SK-N-SH treated with all-trans-retinoic acid at 6 μM for 48 hours (cell line): Measurements from ENCODE around the gene SLC5A10.
"Not testable (repeated sequence)": the region's sequence is repeated elsewhere in the genome, so short reads cannot be mapped to it uniquely, and the experiment has no call there.

Source experiments
- ATAC-seq: fragments of 200-7000 bp; cut with Tn5 transposase; 3 replicates; pipeline ENCODE4 v1.9.1; 2020; ENCODE audit warnings: mild to moderate bottlenecking, moderate library complexity
- ARNTL ChIP-seq: fragments of 450-650 bp; formaldehyde crosslinking; IDR thresholded peaks from 2 replicates; pipeline ENCODE4 v1.5.0; 2020; ENCODE audit warnings: low read depth, mild to moderate bottlenecking, moderate library complexity, borderline replicate concordance
- CSRNP3 ChIP-seq: fragments of 250-450 bp; sonication (Bioruptor Pico); IDR thresholded peaks from 2 replicates; pipeline ENCODE4 v1.5.1; 2021; ENCODE audit warnings: mild to moderate bottlenecking, moderate library complexity
- ESRRG ChIP-seq: fragments of 250-450 bp; sonication (Bioruptor Pico); IDR thresholded peaks from 2 replicates; pipeline ENCODE4 v1.6.1; 2021; ENCODE audit warnings: mild to moderate bottlenecking
- GLIS3 ChIP-seq: fragments of 250-450 bp; sonication (Bioruptor Pico); IDR thresholded peaks from 2 replicates; pipeline ENCODE4 v1.5.0; 2020; ENCODE audit warnings: mild to moderate bottlenecking, moderate library complexity
- POU6F1 ChIP-seq: fragments of 250-450 bp; sonication (Bioruptor Pico); IDR thresholded peaks from 2 replicates; pipeline ENCODE4 v1.8.0; 2021; ENCODE audit warnings: low read depth, mild to moderate bottlenecking, moderate library complexity, borderline replicate concordance
- PPARA ChIP-seq: fragments of 250-450 bp; sonication (Bioruptor Pico); IDR thresholded peaks from 2 replicates; pipeline ENCODE4 v1.5.0; 2020; ENCODE audit warnings: mild to moderate bottlenecking, borderline replicate concordance
- RARB ChIP-seq: fragments of 250-450 bp; sonication (Bioruptor Pico); IDR thresholded peaks from 2 replicates; pipeline ENCODE4 v1.8.0; 2021; ENCODE audit warnings: mild to moderate bottlenecking, moderate library complexity
- SNAI2 ChIP-seq: fragments of 250-450 bp; sonication (Bioruptor Pico); IDR thresholded peaks from 2 replicates; pipeline ENCODE4 v1.5.0; 2020; ENCODE audit warnings: mild to moderate bottlenecking, moderate library complexity
- TCF4 ChIP-seq: fragments of 250-450 bp; sonication (Bioruptor Pico); IDR thresholded peaks from 2 replicates; pipeline ENCODE4 v1.8.0; 2021; ENCODE audit warnings: mild to moderate bottlenecking, moderate library complexity, borderline replicate concordance
- TOX ChIP-seq: fragments of 250-450 bp; sonication (Bioruptor Pico); IDR thresholded peaks from 2 replicates; pipeline ENCODE4 v1.8.0; 2021; ENCODE audit warnings: mild to moderate bottlenecking, moderate library complexity, borderline replicate concordance
- ZC3H10 ChIP-seq: fragments of 250-450 bp; sonication (Bioruptor Pico); IDR thresholded peaks from 2 replicates; pipeline ENCODE4 v1.5.1; 2021; ENCODE audit warnings: mild to moderate bottlenecking, moderate library complexity
- ZFP30 ChIP-seq: fragments of 450-650 bp; formaldehyde crosslinking; IDR thresholded peaks from 2 replicates; pipeline ENCODE4 v1.5.0; 2022; ENCODE audit warnings: mild to moderate bottlenecking, moderate library complexity

The SLC5A10 gene

GRCh38 chr17:19037547-19037946, 85.6 kb downstream of the SLC5A10 start:
- ATAC-seq, result peak; percentile 21

- ATAC-seq, result peak; percentile 84
Measured at GRCh38 chr17:19038007-19038406, 86.0 kb downstream of the SLC5A10 start.

- not testable (repeated sequence) for ATAC-seq
Measured at GRCh38 chr17:19038730-19039129, 86.8 kb downstream of the SLC5A10 start.

GRCh38 chr17:19040350-19040749, 88.4 kb downstream of the SLC5A10 start:
- not testable (repeated sequence) for ATAC-seq

GRCh38 chr17:19041871-19042270, 89.9 kb downstream of the SLC5A10 start:
- not testable (repeated sequence) for ATAC-seq

GRCh38 chr17:19042369-19042768, 90.4 kb downstream of the SLC5A10 start:
- not testable (repeated sequence) for ATAC-seq

- not testable (repeated sequence) for ATAC-seq
Measured at GRCh38 chr17:19043032-19043431, 91.1 kb downstream of the SLC5A10 start.

- ATAC-seq, result 0 out of 3 replicates have a peak, but pooled peaks have one; percentile 20
Measured at GRCh38 chr17:19044643-19045042, 92.7 kb downstream of the SLC5A10 start.

- not testable (repeated sequence) for ATAC-seq
Measured at GRCh38 chr17:19046782-19047375, 94.9 kb downstream of the SLC5A10 start, which contains the start of gene GRAP. Gene GRAP, minus strand, starts transcription at chr17:19046957. Its CDS starts 31 bp downstream, at chr17:19046926.

- ATAC-seq, result not testable (repeated sequence)
Measured at GRCh38 chr17:19047510-19047909, 95.5 kb downstream of the SLC5A10 start.

GRCh38 chr17:19048826-19049225, 96.9 kb downstream of the SLC5A10 start:
- not testable (repeated sequence) for ATAC-seq

GRCh38 chr17:19055447-19055846, 103.5 kb downstream of the SLC5A10 start:
- peak; percentile 89 for ATAC-seq

GRCh38 chr17:19062009-19062717, 110.2 kb downstream of the SLC5A10 start:
- ATAC-seq, result peak; percentile 66

GRCh38 chr17:19062718-19063325, 110.9 kb downstream of the SLC5A10 start:
- peak; percentile 96 for ATAC-seq

GRCh38 chr17:19063326-19063956, 111.5 kb downstream of the SLC5A10 start:
- ATAC-seq, result peak; percentile 74
- TF ChIP-seq RARB, result peak; percentile 99
- peak; percentile 99 for TF ChIP-seq CSRNP3 (CRISPR knock-in tag)
- TF ChIP-seq PPARA (CRISPR knock-in tag), result peak; percentile 96
- peak; percentile 77; the same call in 1 of the 2 replicates for TF ChIP-seq TCF4 (CRISPR knock-in tag)
- peak; percentile 90 for TF ChIP-seq ZFP30 (CRISPR knock-in tag)
- peak; percentile 99 for TF ChIP-seq ZC3H10 (CRISPR knock-in tag)
- peak; percentile 100 for TF ChIP-seq TOX
- TF ChIP-seq ESRRG (CRISPR knock-in tag), result peak; percentile 99
- TF ChIP-seq GLIS3 (CRISPR knock-in tag), result peak; percentile 100
- peak; percentile 98 for TF ChIP-seq POU6F1 (CRISPR knock-in tag)
- peak; percentile 88; the same call in 1 of the 2 replicates for TF ChIP-seq SNAI2
- peak; percentile 96 for TF ChIP-seq ARNTL
